SK-N-SH (cell line): Measurements from ENCODE around the gene PARD3B. TPM values are rescaled to one million over a fixed set of nuclear protein-coding genes. Genes with fewer than 3 reads are reported as not detected.
A peak's percentile ranks its signal among the peaks of the same experiment; 100 is the strongest.

ENCODE experiments used
- CTCF ChIA-PET: fragments of 300-600, 350-600 bp; formaldehyde crosslinking; extraction: SDS; loops from one replicate; lab custom pipeline; 2021; lab: Yijun Ruan, JAX
- POLR2A ChIA-PET: fragments of 350-600 bp; sonication (Branson Sonifier 250); formaldehyde crosslinking; extraction: SDS; loops from one replicate; lab custom pipeline; 2020; ENCODE audit warnings: antibody characterized with exemption, inconsistent platforms; lab: Yijun Ruan, JAX
- DNase-seq: peaks from one replicate; pipeline ENCODE4 v3.0.0; 2012
- H2AFZ ChIP-seq: fragments of 200-600 bp; sonication (generic); 2 replicates; pipeline ENCODE4 v1.8.1; 2016; ENCODE audit warnings: antibody characterized with exemption, mild to moderate bottlenecking, low read depth
- H3F3A ChIP-seq: fragments of 200-600 bp; sonication (generic); replicated peaks from 2 replicates; pipeline ENCODE3; 2016; ENCODE audit warnings: antibody characterized with exemption, mild to moderate bottlenecking; ENCODE audit not compliant: insufficient read depth
- H3K27ac ChIP-seq, 2 experiments: fragments of 200-500 bp in 1 of 2; fragments of 200-600 bp in 1 of 2; sonication (Bioruptor generic) in 1 of 2; sonication (generic), shearing (Covaris generic) in 1 of 2; 2 replicates each; pipeline versions ENCODE4 v1.5.1 to v1.6.1; 2014 to 2016; ENCODE audit warnings: low read depth in 2 of 2, inconsistent platforms in 1 of 2, low read length in 1 of 2, mild to moderate bottlenecking in 1 of 2, mixed read lengths in 1 of 2
- H3K27me3 ChIP-seq: fragments of 200-600 bp; sonication (generic), shearing (Covaris generic); 2 replicates; pipeline ENCODE4 v1.6.1; 2016; ENCODE audit warnings: mixed run types; ENCODE audit not compliant: insufficient read depth
- H3K36me3 ChIP-seq, 2 experiments: fragments of 200-500 bp in 1 of 2; fragments of 200-600 bp in 1 of 2; sonication (Bioruptor generic) in 1 of 2; sonication (generic) in 1 of 2; replicated peaks in 1 of 2; 2 replicates each; pipeline versions ENCODE3 to v1.5.1; 2014 to 2016; ENCODE audit warnings: low read length in 1 of 2, mild to moderate bottlenecking in 1 of 2; ENCODE audit not compliant: insufficient read depth in 2 of 2, control insufficient read depth in 1 of 2
- H3K4me1 ChIP-seq, 2 experiments: fragments of 200-500 bp in 1 of 2; fragments of 200-600 bp in 1 of 2; sonication (Bioruptor generic) in 1 of 2; sonication (generic), shearing (Covaris generic) in 1 of 2; 2 replicates each; pipeline versions ENCODE4 v1.5.1 to v1.6.1; 2014 to 2016; ENCODE audit warnings: low read depth in 1 of 2, low read length in 1 of 2, mixed run types in 1 of 2; ENCODE audit not compliant: insufficient read depth in 2 of 2, control insufficient read depth in 1 of 2
- H3K4me2 ChIP-seq: fragments of 200-600 bp; sonication (generic), shearing (Covaris generic); 2 replicates; pipeline ENCODE4 v1.6.1; 2017; ENCODE audit warnings: mixed run types
- H3K4me3 ChIP-seq, 2 experiments: fragments of 200-500 bp in 1 of 2; fragments of 200-600 bp in 1 of 2; sonication (Bioruptor generic) in 1 of 2; sonication (generic), shearing (Covaris generic) in 1 of 2; 2 replicates each; pipeline versions ENCODE4 v1.5.1 to v1.8.1; 2014 to 2016; ENCODE audit warnings: low read depth in 2 of 2, inconsistent platforms in 1 of 2, low read length in 1 of 2, mild to moderate bottlenecking in 1 of 2, mixed read lengths in 1 of 2, moderate library complexity in 1 of 2
- H3K79me2 ChIP-seq: fragments of 200-600 bp; sonication (generic); 2 replicates; pipeline ENCODE4 v1.8.1; 2017; ENCODE audit warnings: mild to moderate bottlenecking; ENCODE audit not compliant: insufficient read depth
- H3K9ac ChIP-seq: fragments of 200-600 bp; sonication (generic); 2 replicates; pipeline ENCODE4 v1.6.1; 2017; ENCODE audit warnings: mixed run types
- H3K9me2 ChIP-seq: fragments of 200-600 bp; sonication (generic); 2 replicates; pipeline ENCODE4 v1.6.1; 2017; ENCODE audit warnings: mixed run types
- H3K9me3 ChIP-seq: fragments of 200-600 bp; sonication (generic); 2 replicates; pipeline ENCODE4 v1.6.1; 2017; ENCODE audit warnings: mixed run types, mild to moderate bottlenecking, moderate library complexity
- H4K20me1 ChIP-seq: fragments of 200-600 bp; sonication (generic); 2 replicates; pipeline ENCODE4 v1.6.1; 2017; ENCODE audit warnings: mild to moderate bottlenecking, mixed run types; ENCODE audit not compliant: insufficient read depth
- EP300 ChIP-seq, 2 experiments: IDR thresholded peaks; 2 replicates each; pipeline versions ENCODE4 v1.4.0 to v1.6.1; 2012; ENCODE audit warnings: borderline replicate concordance in 1 of 2, low read depth in 1 of 2, low read length in 1 of 2
- FOSL2 ChIP-seq: IDR thresholded peaks from 2 replicates; pipeline ENCODE4 v1.4.0; 2012; ENCODE audit warnings: low read depth, mild to moderate bottlenecking, moderate library complexity, borderline replicate concordance
- FOXJ3 ChIP-seq: sonication (generic); formaldehyde crosslinking; IDR thresholded peaks from 2 replicates; pipeline ENCODE4 v1.5.1; 2020; ENCODE audit warnings: mild to moderate bottlenecking, missing genetic modification reagents
- FOXM1 ChIP-seq: IDR thresholded peaks from 2 replicates; pipeline ENCODE4 v1.4.0; 2012; ENCODE audit warnings: low read depth, mild to moderate bottlenecking
- GABPA ChIP-seq: IDR thresholded peaks from 2 replicates; pipeline ENCODE4 v1.4.0; 2012; ENCODE audit warnings: low read depth, mild to moderate bottlenecking
- JUND ChIP-seq: IDR thresholded peaks from 2 replicates; pipeline ENCODE4 v1.4.0; 2012
- MAX ChIP-seq: IDR thresholded peaks from 2 replicates; pipeline ENCODE4 v1.4.0; 2012; ENCODE audit warnings: low read depth
- MEF2A ChIP-seq: IDR thresholded peaks from 2 replicates; pipeline ENCODE4 v1.4.0; 2012; ENCODE audit warnings: low read depth, borderline replicate concordance
- MXI1 ChIP-seq: IDR thresholded peaks from 2 replicates; pipeline ENCODE4 v1.6.1; 2012; ENCODE audit warnings: mild to moderate bottlenecking, low read depth, low read length, improper control_type of control experiment
- NFIC ChIP-seq: IDR thresholded peaks from 2 replicates; pipeline ENCODE4 v1.4.0; 2012; ENCODE audit warnings: borderline replicate concordance
- PBX3 ChIP-seq: IDR thresholded peaks from 2 replicates; pipeline ENCODE4; 2012
- POLR2AphosphoS5 ChIP-seq: IDR thresholded peaks from 2 replicates; pipeline ENCODE4 v1.6.1; 2012; ENCODE audit warnings: low read depth, low read length
- RAD21 ChIP-seq: IDR thresholded peaks from 2 replicates; pipeline ENCODE4 v1.6.1; 2012; ENCODE audit warnings: mild to moderate bottlenecking, low read length
- REST ChIP-seq: IDR thresholded peaks from 2 replicates; pipeline ENCODE4 v1.6.1; 2012; ENCODE audit warnings: mild to moderate bottlenecking, low read depth, low read length, moderate library complexity
- RXRA ChIP-seq: IDR thresholded peaks from 2 replicates; pipeline ENCODE4 v1.4.0; 2012; ENCODE audit warnings: low read depth, mild to moderate bottlenecking, borderline replicate concordance
- SMC3 ChIP-seq: IDR thresholded peaks from 2 replicates; pipeline ENCODE4 v1.6.1; 2012; ENCODE audit warnings: low read depth, low read length, improper control_type of control experiment
- TAF1 ChIP-seq: IDR thresholded peaks from 2 replicates; pipeline ENCODE4 v1.6.1; 2012; ENCODE audit warnings: low read depth, mild to moderate bottlenecking, low read length, moderate library complexity, borderline replicate concordance
- TCF12 ChIP-seq: IDR thresholded peaks from 2 replicates; pipeline ENCODE4 v1.4.0; 2012
- TEAD4 ChIP-seq: IDR thresholded peaks from 2 replicates; pipeline ENCODE4 v1.4.0; 2012; ENCODE audit warnings: mild to moderate bottlenecking, borderline replicate concordance; ENCODE audit not compliant: insufficient read depth
- ZBTB33 ChIP-seq: IDR thresholded peaks from 2 replicates; pipeline ENCODE4 v1.4.0; 2012; ENCODE audit warnings: low read depth, borderline replicate concordance
- WGBS: methylation state at CpG from one replicate; pipeline ENCODE4 v1.1.6; 2017; ENCODE audit warnings: low lambda C conversion rate; 5-methylcytosine and 5-hydroxymethylcytosine counted together
- polyA plus RNA-seq, 3 experiments: library from polyadenylated mRNA; depleted of rRNA; stranded (reverse); fragments of >200 nt; gene quantifications; 2 replicates each; pipeline ENCODE4 v1.2.3, GENCODE V29; 2012

PARD3B gene
- polyA plus RNA-seq, 1 of the 3 experiments (the other 2 are of a cell fraction): 0.87 TPM

GRCh38 chr2:205403244-205403825, 858.1 kb downstream of the PARD3B start:
- TF ChIP-seq POLR2AphosphoS5: no peak
- no peak for TF ChIP-seq RXRA
- TF ChIP-seq JUND: 0 out of 2 replicates have a peak, but pooled peaks have one; percentile 8
- TF ChIP-seq FOXJ3: no peak
- TF ChIP-seq MEF2A: no peak
- no peak for TF ChIP-seq RAD21
- no peak for TF ChIP-seq SMC3
- no peak for TF ChIP-seq EP300 (IDR thresholded peaks at IDR 0.05; ENCODE audit: borderline replicate concordance in 1 of 2, low read depth in 1 of 2, low read length in 1 of 2)
- TF ChIP-seq GABPA: no peak
- 83% methylated on average over 2 of the region's 2 CpGs for WGBS
- H2AFZ ChIP-seq: no peak overlapping the region

GRCh38 chr2:205405194-205405593, 859.9 kb downstream of the PARD3B start:
- Histone ChIP-seq H3K4me1 (peaks cover 14 to 23% of the 10 kb centered on the region in 2 experiments), H3K9ac (peak overlapping the region; percentile 32; the same call in 1 of the 2 replicates), H3K36me3 (no peaks in the 10 kb centered on the region), H3K27me3 (no peaks in the 10 kb centered on the region), H3K9me3 (no peaks in the 10 kb centered on the region), H3K4me2 (peak overlapping the region; percentile 66), H3K27ac (peak overlapping the region; percentile 89 to 93), H3K9me2 (no peaks in the 10 kb centered on the region), H2AFZ (0 out of 2 replicates have a peak overlapping the region, but pooled peaks have one; percentile 2), H4K20me1 (peaks cover 4% of the 10 kb centered on the region), H3K79me2 (no peaks in the 10 kb centered on the region), H3F3A (peaks cover 46% of the 10 kb centered on the region), H3K4me3 (peak overlapping the region in 1 of 2 experiments; percentile 30; a peak in 1 of 4 replicates)
- 8% methylated on average over 1 of the region's 1 CpG for WGBS
- no peak for DNase-seq
- CTCF ChIA-PET: interaction anchor here (0.7 to 2.9 kb wide), 3 partner anchors 22 to 534 kb away, joined by 3 to 12 read pairs (median 3); no protein-coding TSS in a partner anchor
- peak; percentile 63 for TF ChIP-seq NFIC
- no peak for TF ChIP-seq REST
- peak; percentile 94 for TF ChIP-seq FOSL2
- peak; percentile 34; the same call in 1 of the 2 replicates for TF ChIP-seq FOXM1
- TF ChIP-seq PBX3: peak; percentile 84
- TF ChIP-seq JUND: peak; percentile 93
- TF ChIP-seq POLR2AphosphoS5: peak; percentile 40; the same call in 1 of the 2 replicates
- TF ChIP-seq TCF12: peak; percentile 90
- peak; percentile 7 to 77; a peak in 3 of 4 replicates for TF ChIP-seq EP300 (IDR thresholded peaks at IDR 0.05; ENCODE audit: borderline replicate concordance in 1 of 2, low read depth in 1 of 2, low read length in 1 of 2)
- TF ChIP-seq MXI1: no peak
- TF ChIP-seq MEF2A: peak; percentile 36; the same call in 1 of the 2 replicates
- no peak for TF ChIP-seq MAX
- peak; percentile 33; the same call in 1 of the 2 replicates for TF ChIP-seq ZBTB33
- TF ChIP-seq TEAD4: peak; percentile 54; the same call in 1 of the 2 replicates
- TF ChIP-seq TAF1: 0 out of 2 replicates have a peak, but pooled peaks have one; percentile 23
- POLR2A ChIA-PET: no interaction called here

More at GRCh38 chr2:205403244-205403825, 858.1 kb downstream of the PARD3B start:
- Histone ChIP-seq H3F3A (peaks cover 34% of the 10 kb centered on the region), H3K27me3 (no peaks in the 10 kb centered on the region), H3K79me2 (no peaks in the 10 kb centered on the region), H3K9ac (no peak overlapping the region), H3K9me2 (no peaks in the 10 kb centered on the region), H3K9me3 (no peaks in the 10 kb centered on the region), H3K4me1 (peaks cover 4 to 11% of the 10 kb centered on the region in 2 experiments), H3K4me2 (no peak overlapping the region), H3K27ac (no peak overlapping the region), H3K4me3 (no peak overlapping the region), H4K20me1 (peaks cover 4% of the 10 kb centered on the region), H3K36me3 (no peaks in the 10 kb centered on the region)
- ChIA-PET POLR2A (no interaction called here), CTCF (interaction anchor here (2.9 kb wide), 1 partner anchor 11 kb away, joined by 8 read pairs; no protein-coding TSS in a partner anchor)
- DNase-seq: no peak
